Measurements from ENCODE around the gene CALN1.
"Not testable (repeated sequence)": the region's sequence is repeated elsewhere in the genome, so short reads cannot be mapped to it uniquely, and the experiment has no call there.

The CALN1 gene

DNA sequence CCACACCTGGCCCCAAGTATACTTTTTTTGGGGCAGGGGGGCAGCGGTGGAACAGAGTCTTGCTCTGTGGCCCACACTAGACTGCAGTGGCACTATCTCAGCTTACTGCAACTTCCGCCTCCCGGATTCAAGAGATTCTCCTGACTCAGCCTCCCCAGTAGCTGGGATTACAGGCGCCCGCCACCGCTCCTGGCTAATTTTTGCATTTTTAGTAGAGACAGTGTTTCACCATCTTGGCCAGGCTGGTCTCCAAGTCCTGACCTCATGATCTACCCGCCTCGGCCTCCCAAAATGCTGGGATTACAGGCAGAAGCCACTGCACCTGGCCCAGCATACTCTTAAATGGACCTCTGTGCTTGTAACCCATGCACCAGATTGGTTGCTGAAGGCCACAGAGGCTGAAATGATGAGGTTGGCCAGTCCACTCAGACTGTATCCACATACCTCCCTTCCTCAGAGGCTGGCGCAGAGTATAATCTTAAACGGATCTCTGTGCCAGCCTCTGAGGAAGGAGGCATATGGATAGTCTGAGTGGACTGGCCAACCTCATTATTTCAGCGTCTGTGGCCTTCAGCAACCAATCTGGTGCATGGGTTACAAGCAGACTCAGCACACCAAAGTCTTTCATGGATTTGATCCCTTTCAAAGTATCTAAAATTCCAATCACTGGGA, 3.0 kb downstream of the CALN1 start:
- DNase-seq, result no peak

DNA sequence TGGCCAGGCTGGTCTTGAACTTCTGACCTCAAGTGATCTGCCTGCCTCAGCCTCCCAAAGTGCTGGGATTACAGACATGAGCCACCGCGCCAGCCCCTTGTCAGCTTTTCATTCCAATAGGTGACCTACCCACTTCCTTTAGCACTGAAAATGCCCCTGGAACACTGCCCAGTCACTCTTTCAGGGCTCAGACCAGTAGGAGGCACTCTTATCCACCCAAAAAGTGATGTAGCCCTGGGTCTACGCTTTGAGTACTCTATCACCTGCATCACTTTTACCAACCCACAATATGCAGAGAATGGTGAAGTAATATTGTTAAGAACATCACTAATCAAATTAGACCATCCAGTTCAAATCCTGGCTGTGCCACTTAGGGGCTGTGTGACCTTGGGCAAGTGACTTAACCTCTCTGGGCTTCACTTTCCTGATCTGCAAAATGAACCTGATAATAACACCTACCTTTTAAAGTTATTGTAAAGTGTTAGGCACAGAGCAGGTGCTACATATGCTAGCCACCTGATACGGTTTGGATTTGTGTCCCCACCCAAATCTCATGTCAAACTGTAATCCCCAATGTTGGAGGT, 5.2 kb downstream of the CALN1 start:
- no peak for DNase-seq

DNA sequence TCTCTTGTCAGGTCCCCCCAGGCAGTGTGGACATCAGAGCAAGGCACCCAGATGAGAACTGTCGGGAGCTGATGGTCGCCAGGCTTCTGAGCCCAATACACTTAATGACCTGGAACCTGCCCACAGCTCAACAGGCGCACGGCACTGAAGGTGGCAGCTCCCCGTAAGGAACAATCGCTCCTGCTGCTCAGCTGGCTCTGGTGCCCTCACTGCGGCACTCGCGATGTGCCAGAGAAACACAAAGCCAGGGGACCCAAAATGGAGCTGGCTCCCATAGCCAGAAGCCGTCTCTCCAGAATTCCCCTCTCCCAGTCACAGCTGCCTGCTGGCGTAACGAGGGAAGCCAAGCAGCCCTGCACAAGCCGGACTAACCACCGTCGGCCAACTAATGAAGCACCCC, 6.3 kb downstream of the CALN1 start:
- no peak for DNase-seq

DNA sequence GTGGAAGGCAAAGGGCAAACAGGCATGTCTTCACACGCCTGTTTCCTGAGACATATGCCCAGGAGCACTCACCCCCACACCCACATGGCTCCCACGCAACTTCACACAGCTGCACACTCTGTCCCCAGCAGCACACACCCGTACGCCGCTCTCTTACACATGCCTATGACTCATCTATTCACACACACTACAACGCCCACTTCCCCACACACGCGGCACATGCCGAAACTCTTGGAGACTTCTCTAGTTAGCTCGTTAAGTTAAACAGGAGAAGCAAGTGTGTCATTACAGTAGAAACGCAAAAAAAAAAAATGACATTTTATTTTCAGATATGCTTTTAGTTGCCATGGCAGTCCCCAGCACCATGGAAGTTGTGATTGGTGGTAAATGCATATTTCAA, 6.7 kb downstream of the CALN1 start:
- DNase-seq, result peak; percentile 1

DNA sequence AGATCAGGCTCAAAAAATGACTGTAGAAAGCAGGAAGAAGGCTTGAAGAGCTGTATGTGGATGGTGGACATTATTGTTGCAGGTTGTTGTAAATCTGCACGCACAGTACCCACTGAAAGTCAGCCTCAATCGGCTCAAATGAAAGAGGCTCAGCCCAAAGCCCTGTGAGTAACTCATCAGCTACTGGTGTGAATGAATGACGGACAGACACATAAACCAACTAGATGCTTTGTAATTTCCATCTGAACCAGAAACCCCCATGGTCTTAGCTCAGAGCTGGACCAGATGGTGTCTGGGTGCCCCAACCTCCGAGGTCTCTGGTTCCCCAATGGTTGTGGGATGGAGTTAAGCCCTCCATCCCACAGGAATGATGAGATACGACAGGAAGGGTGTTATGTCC, 7.4 kb downstream of the CALN1 start:
- DNase-seq, result no peak

DNA sequence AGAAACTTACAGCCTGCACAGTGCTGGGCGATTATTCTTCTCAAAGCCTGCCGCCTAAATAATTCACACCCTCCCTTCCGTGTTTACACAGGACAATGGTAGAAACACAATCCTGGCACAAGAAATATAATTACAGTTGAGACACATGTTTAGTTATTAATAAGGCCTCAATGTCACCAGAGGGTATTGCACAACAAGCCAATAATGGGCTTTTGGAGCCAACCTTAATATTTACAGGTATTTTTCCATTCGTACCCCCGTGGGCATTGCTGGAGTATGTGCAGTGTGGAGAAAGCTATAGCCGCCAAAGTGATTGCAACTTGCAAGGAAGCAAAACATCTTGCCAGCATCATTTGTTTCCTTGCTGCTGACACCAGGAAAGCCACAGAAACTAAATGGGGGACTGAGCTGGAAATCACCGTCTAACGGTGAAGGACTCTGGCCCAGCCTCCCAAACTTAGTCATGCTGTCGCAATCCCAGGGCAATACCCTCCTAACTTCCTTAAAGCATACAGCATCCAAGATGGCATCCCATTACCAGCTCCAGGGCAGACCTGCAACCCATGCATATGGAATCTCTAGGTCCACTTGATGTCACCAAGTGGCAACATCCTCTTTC, 8.6 kb downstream of the CALN1 start:
- no peak for DNase-seq

DNA sequence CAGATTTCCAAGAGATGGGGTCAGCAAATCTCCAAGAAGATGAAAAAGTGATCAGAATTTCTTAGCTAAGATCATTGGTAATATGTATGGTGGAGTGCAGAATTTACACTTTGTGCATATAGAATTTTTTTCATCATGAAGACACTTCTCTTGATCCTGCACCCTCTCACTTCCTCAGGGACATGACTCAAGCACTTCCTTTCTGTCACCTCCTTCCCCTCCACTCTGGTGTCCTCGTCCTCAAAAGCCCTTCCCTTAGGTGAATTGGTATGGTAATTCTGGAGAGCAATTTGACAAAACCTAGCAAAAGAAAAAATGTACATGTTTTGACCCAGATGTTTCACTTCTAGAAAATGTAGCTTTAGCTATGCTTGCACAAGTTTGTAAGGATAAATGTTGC, 18.1 kb downstream of the CALN1 start:
- DNase-seq, result no peak

DNA sequence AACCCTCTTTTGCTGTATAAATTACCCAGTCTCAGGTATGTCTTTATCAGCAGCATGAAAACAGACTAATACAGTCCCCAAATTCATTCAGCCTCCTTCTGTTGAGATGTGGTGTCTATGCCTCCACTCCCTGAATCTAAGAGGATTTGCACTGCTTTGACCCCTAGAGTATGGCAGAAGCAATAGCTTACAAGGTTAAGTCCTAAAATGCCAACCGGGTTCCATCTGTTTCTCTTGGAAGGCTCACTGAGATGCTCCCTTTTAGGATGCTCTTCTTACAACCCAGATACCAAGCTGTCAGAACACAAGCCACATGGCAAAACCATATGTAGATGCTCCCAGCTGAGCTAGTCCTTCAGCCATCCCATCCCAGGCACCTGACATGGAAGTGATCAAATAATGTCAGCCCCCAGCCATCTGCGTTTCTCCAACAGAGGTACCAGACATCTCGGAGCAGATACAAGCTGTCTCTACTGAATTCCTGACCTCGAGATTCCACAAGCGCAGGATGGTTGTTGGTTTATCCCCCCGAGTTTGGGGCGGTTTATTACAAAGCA, 20.2 kb downstream of the CALN1 start:
- DNase-seq, result no peak

DNA sequence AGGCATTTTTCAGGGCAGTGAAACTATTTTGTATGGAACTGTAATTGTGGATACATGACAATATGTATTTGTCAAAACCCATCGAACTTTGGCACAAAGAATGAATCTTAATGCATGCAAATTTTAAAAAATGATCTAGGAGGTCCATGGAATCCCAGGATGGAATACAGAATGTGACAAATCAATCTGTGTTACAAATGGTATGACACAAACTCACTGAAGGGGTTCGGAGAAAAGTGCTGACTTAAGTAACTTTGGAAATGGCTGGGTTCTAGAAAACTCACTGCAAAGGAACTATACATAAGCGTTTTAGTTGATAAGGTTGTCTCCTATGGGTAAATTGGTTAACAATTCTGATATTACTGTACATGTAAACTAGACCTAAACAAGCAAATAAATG, 26.0 kb downstream of the CALN1 start:
- DNase-seq, result no peak

DNA sequence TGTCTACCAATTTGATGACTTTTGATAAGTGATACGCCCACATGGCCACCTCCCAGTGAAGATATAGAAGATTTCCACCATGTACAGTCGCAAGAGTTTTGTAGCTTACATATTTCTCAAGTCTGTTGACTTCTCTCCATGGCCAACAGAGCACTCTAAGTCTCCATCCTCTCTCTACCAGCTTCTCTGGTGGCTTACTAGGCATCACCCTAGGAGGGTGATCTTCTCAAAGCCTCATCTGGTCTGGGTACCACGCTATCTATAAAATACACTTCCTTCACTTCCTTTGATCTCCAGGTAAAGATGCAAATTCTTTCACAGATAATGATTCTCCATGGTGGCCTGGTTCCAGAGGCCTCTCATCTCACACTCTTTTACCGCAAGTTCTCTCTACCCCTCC, 49.9 kb downstream of the CALN1 start:
- DNase-seq, result no peak

DNA sequence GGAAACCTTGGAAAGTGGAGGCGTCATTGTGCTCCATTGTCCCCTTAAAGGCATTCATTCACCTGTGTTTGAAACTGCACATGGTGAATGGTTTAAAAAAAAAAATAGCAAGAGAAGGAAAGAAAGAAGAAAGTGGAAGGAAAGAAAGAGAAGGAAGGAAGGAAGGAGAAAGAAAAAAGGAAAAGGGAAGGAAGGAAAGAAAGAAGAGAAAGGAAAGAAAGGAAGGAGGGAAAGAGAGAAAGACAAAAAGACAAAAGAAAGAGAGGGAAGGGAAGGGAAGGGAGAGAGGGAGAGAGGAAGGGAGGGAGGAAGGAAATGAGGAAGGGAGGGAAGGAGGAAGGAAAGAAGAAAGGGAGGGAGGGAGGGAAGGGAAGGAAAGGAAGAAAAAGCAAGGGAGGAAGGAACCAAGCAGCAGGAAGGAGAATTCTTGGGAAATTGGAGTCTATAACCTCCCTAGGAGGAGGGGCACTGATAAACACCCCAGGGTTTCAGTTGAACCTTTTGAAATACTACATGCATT, 66.9 kb downstream of the CALN1 start:
- no peak for DNase-seq

DNA sequence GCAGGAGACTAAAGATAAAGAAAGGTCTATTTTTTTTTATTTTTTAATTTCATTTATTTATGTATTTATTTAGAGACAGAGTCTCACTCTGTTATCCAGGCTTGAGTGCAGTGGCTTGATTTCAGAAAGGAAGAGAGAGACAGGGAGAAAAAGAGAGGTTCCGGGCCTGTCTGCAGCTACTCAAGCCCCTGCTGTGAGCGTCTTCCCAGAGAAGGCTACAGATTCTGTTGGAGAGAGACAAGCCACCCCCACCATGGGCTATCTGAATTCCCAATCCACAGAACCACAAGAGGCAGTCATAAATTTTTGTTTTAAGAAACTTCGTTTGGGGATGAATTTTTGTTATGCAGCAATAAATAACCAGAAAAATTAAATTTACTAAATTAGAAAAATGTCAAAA, 68.1 kb downstream of the CALN1 start:
- DNase-seq, result no peak

DNA sequence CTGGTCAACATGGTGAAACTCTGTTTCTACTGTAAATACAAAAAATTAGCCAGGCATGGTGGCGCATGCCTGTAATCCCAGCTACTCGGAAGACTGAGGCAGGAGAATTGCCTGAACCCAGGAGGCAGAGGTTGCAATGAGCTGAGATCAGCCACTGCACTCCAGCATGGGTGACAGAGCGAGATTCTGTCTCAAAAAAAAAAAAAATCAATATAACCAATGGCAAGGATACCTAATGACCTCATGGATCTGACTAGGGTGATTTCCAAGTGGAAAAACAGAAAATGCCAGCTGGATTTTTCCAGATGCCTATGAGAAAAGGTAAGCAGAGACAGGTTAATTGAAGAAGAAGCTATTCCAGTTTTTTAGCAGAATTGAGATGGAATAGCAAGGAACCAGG, 68.8 kb downstream of the CALN1 start:
- not testable (repeated sequence) for DNase-seq

DNA sequence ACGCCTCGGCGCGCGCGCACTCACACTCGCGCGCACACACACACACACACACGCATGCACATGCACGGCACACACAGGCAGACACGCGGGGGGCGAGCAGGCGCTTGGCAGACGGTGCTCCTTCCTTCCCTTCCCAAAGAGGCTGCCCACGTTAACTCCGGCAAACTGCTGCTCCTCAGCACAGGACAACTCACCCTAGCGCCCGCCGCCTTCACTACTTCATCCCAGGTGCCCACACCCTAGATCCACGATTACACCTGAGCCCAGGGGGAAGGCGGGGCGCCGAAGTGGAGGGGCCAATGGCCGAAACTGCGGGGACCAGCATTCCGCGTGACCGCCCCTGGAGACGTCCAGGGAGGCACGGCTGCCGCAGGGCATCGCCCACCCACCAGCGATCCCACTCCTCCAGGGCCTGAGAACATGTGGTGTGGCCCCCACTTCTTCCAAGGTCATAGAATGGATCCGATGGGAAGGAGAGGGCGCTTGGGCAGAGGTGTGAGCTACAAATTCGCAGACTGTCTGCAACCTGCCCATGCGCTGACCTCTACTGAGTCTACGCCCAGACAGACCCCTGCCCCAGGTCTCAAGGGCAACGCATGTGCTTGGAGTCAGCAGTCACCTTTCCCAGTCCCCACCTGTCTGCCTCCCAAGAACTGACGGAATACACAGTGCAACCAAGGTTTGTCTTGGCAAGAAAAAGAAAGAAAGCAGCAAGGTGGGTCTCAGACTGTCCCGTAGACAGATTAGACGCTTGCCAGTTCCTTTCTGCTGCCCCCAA, 74.6 kb downstream of the CALN1 start:
- DNase-seq, result no peak

DNA sequence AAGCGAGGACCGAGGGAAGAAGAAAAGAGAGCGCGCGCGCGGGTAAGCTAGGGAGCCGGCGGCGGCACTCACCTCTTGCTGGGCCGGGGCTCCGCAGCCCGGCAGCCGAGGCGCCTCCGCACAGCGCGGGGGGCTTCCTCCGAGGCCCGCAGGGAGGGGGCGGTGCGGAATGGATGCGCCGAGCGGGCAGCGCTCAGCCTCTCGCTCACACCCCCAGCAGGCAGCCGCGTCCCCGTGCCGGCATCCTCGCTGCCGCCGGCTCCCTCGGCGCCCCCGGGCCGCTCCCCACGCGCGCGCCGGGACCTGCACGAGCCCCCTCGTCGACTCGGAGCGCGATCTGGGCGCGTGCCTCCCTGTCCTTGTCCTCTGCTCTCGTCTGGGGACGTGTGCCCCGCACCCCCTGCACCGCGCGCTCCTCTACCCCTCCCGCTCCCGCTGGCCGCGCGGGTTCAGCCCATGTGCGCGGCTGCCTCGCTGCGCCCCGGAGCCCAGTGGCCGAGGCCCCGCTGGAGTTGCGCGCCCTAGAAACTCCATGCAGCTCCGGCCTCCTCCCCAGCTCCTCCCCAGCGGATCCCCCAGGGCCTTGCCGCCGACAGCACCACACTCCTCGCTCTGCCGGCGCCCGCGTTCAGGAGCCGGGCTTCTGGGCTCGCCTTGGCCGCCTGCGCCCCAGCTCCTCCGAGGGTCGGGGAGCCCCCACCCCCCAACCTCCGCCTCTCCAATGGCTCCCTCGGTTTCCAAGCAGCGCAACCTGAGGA, 75.3 kb downstream of the CALN1 start:
- DNase-seq, result no peak

DNA sequence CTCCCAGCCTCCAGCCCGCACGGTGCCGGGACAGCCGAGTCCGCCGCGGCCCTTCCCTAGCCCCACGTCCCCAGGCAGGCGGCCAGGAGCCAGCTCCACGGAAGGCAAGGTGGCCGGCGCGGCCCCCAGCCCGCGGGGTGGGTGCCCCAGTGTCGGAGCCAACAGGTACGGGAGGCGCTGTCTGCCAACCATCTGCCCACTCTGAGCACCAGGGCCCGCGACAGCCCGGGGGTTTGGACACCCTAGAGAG, 75.8 kb downstream of the CALN1 start:
- DNase-seq, result no peak

DNA sequence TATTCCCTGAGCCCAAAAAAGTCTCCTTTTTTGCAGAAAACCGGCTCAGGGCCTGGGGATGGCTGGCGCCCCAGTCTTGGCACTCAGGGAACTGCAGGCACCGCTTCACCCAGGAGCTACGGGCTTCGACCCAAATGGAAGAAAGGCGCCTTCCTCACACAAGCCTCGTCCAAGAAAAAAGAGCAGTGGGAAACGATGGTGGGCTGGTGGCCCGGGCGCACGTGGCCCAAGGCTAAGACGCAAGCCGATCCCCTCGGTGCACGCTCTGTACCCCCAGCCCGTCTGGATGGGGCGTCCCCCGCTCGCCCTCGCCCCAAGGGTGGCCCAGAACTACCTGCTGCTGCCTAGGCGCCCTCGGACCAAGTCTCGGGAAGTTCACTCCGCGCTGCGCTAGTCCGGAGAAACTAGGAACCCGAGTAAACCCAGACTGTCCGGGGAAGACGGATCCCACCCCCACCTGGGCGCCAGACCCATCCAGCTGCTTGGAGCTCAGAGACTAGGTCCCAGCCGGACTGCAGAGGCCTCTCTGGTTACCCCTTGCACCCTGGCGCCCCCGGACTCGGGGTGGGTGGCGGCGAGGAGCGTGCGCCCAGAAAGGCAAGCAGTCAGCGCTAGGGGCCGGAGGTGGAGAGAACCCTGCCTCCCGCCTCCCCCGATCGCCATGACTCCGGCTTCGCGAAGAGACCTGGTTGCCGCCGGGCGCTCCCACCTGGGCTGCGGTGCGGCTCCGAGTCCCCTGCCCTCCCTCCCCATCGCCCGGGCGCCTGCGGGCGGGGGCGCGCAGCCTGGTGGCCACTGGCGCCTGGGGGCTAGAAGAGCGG, 76.4 kb downstream of the CALN1 start:
- no peak for DNase-seq

DNA sequence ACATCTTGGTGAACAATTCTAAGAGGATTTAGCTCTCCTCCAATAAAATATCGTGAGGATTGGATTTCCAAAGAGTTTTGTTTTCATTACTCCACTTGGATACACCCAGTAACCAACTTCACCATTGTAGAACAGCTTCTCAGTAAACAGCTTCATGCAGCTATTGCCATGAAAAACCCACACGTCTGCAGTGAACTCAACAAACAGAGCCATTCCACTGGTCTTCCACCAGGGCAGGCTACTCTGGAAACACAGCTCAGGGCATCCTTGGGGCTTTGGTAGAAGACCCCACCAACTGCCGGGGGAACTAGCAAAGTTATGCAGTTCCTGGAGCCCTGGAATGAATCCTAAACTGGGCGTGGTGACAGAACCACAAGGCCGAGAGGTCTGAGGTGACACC, 77.4 kb downstream of the CALN1 start:
- no peak for DNase-seq

DNA sequence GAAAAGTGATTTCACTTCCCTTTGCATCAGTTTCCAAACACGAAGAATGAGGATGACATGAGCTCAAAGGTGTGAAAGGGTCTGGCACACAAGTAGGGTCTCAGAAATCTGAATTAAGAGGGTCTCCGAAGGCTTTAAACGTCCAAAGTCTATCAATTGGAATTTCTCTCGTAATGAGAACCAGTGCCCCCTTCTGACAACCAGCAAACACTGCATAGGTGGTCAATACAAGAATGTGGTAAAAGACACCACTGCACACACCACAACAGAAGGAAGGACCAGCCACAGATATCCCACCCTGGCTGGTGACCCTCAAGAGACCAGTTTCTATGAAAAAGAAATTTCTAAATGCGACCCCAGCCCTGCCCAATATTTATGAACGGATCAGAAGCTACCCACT, 78.1 kb downstream of the CALN1 start:
- no peak for DNase-seq

DNA sequence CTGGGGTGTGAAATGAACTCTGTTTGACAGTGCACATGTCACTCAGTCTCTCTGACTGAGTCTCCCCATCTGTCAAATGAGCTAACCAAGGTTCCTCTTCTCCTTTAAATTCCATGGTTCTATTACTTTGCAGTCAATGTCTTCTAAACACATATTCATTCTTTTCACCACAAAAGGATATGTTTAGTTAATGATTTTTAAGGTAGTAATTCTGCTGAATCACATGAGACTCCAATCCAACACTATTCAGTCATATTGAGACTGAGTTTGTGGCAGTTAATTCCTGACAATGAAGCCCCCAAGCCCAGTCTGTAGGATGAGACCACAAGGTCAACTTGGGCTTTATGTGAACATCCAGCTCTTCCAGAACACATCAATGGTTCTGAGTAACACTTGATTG, 85.3 kb downstream of the CALN1 start:
- DNase-seq, result no peak

DNA sequence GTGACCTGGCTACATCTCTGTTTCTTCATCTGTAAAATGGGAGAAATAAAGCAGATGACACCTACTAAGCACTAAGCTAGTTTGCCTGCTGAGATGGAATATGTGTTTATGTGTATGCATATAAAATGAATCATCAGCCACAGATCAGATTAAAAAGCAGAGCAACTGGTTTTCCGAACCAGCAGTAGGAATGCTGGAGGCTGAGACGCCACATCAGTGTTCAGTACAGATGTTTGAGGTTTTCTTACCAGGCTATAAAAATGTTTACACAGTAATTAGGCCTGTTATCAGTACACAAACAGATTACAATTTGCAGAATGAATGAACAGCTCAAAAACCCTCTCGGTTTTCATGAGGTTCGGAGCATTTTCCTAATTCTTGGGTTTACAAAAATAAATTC, 85.8 kb downstream of the CALN1 start:
- peak; percentile 19 for DNase-seq

DNA sequence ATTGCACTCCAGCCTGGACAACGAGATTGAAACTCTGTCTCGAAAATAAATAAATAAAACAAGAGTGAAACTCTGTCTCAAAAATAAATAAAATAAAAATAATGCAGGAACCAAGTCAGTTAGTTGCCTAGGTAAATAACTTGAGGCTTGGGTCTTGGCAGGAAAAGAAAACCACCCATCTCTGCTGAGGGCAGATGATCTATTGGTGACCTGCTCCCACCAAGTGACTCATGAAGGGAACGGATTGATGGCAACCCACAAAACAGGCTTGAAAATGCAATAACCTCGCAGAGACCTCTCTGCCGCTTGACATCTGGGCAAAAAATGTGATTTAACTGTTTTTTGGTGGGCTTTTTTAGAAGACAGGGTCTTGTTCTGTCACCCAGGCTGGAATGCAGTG, 86.6 kb downstream of the CALN1 start:
- DNase-seq, result no peak
